Neural cell (in vitro differentiated cells): ENCODE results near the gene TEX13D.

Source experiments
- EP300 ChIP-seq: fragments of 450-650 bp; conservative IDR thresholded peaks from 2 replicates; pipeline ENCODE4 v1.6.1; 2014; ENCODE audit warnings: antibody characterized with exemption, mild to moderate bottlenecking, moderate library complexity; ENCODE audit not compliant: poor library complexity, severe bottlenecking
- TF ChIP-seq, protein P1 (sequence below): fragments of 450-650 bp; IDR thresholded peaks from 2 replicates; pipeline ENCODE4 v1.5.1; 2014; ENCODE audit warnings: antibody characterized with exemption, mild to moderate bottlenecking, moderate library complexity; ENCODE audit not compliant: poor library complexity, severe bottlenecking
- TF ChIP-seq, protein P2 (sequence below): IDR thresholded peaks from 2 replicates; pipeline ENCODE4 v1.6.1; 2012; ENCODE audit warnings: borderline replicate concordance

DNA sequence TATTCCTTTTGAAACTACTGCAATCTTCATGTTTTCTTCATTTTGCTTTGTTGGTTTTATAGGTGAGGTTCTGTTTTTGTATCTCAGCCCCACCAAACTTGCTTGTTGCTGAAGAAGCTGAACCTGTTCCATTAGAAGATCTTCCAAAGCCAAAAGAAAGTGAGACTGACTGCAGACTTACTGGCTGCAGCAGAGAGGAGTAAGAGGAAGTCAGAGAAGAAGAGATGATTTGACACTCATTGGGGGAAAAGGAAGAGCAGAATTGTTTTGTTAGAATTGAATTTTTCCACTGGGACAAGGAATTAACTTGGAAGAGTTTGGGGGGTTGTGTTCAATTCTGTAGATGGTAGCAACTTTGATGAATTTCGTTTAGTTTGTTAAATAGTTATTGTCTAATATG is 3.1 kb downstream of the TEX13D start:
- TF ChIP-seq, protein P1, sequence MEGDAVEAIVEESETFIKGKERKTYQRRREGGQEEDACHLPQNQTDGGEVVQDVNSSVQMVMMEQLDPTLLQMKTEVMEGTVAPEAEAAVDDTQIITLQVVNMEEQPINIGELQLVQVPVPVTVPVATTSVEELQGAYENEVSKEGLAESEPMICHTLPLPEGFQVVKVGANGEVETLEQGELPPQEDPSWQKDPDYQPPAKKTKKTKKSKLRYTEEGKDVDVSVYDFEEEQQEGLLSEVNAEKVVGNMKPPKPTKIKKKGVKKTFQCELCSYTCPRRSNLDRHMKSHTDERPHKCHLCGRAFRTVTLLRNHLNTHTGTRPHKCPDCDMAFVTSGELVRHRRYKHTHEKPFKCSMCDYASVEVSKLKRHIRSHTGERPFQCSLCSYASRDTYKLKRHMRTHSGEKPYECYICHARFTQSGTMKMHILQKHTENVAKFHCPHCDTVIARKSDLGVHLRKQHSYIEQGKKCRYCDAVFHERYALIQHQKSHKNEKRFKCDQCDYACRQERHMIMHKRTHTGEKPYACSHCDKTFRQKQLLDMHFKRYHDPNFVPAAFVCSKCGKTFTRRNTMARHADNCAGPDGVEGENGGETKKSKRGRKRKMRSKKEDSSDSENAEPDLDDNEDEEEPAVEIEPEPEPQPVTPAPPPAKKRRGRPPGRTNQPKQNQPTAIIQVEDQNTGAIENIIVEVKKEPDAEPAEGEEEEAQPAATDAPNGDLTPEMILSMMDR = no peak
- TF ChIP-seq, protein P2, sequence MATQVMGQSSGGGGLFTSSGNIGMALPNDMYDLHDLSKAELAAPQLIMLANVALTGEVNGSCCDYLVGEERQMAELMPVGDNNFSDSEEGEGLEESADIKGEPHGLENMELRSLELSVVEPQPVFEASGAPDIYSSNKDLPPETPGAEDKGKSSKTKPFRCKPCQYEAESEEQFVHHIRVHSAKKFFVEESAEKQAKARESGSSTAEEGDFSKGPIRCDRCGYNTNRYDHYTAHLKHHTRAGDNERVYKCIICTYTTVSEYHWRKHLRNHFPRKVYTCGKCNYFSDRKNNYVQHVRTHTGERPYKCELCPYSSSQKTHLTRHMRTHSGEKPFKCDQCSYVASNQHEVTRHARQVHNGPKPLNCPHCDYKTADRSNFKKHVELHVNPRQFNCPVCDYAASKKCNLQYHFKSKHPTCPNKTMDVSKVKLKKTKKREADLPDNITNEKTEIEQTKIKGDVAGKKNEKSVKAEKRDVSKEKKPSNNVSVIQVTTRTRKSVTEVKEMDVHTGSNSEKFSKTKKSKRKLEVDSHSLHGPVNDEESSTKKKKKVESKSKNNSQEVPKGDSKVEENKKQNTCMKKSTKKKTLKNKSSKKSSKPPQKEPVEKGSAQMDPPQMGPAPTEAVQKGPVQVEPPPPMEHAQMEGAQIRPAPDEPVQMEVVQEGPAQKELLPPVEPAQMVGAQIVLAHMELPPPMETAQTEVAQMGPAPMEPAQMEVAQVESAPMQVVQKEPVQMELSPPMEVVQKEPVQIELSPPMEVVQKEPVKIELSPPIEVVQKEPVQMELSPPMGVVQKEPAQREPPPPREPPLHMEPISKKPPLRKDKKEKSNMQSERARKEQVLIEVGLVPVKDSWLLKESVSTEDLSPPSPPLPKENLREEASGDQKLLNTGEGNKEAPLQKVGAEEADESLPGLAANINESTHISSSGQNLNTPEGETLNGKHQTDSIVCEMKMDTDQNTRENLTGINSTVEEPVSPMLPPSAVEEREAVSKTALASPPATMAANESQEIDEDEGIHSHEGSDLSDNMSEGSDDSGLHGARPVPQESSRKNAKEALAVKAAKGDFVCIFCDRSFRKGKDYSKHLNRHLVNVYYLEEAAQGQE = no peak
- no peak for TF ChIP-seq EP300
